ENCODE results near the gene ACSL5. TPM values are rescaled to one million over a fixed set of nuclear protein-coding genes. Genes with fewer than 3 reads are reported as not detected.

Gene ACSL5
- total and polyA plus RNA-seq, 2 of the 8 experiments (the other 6 are each of a cell fraction or from before 2014, with no cell fraction given): not detected

DNA sequence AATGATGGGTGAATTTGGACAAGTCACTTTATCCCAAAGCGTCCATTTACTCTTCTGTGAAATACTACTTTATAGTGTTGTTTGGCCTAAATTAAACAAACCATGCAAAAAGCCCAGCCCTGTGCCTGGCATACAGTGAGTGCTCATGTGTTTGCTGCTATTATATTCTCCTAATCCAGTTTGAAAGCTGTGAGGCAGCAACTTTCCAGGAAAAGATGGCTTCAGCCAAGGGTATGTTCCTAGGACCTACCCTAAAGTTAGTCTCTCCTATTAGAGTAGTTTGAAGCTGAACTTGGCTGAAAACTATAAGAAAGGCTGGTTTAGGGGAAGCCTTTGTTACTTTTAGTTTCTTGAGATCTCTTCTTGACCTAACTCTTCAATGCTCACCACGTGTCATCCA lies 19.9 kb downstream of the ACSL5 start:
- Histone ChIP-seq H3K79me2 (ENCODE audit: control insufficient read depth in 1 of 2, insufficient read depth in 2 of 2, low read length in 2 of 2) (no peaks in the 10 kb centered on the region), H3K14ac (ENCODE audit: insufficient read length) (no peak overlapping the region), H3K27ac (ENCODE audit: low read depth, low read length) (no peak overlapping the region), H3K9me3 (ENCODE audit: insufficient read depth in 2 of 2, low read depth in 1 of 2, low read length in 1 of 2) (no peaks in the 10 kb centered on the region), H3K4me2 (ENCODE audit: insufficient read depth in 1 of 2, low read depth in 2 of 2, low read length in 2 of 2) (no peak overlapping the region), H3K18ac (ENCODE audit: extremely low read depth, low read length) (no peak overlapping the region), H2BK15ac (ENCODE audit: low read length) (no peak overlapping the region), H2AK5ac (ENCODE audit: low read depth, low read length) (no peak overlapping the region), H4K91ac (replicated peaks; ENCODE audit: insufficient read length, low read length) (no peak overlapping the region), H3K79me1 (ENCODE audit: low read depth, low read length) (no peaks in the 10 kb centered on the region), H2BK12ac (ENCODE audit: low read depth, low read length) (no peak overlapping the region), H3K27me3 (replicated peaks in 1 of 4; ENCODE audit: control insufficient read depth in 3 of 4, extremely low read depth in 1 of 4, insufficient read depth in 3 of 4, low read length in 3 of 4) (peaks cover 0 to 2% (median 0%) of the 10 kb centered on the region in 4 experiments; a peak in 1 of 7 replicates), H2BK20ac (ENCODE audit: low read length) (no peak overlapping the region), H3K9ac (replicated peaks in 1 of 4; ENCODE audit: extremely low read depth in 1 of 4, low read depth in 3 of 4, low read length in 3 of 4) (no peak overlapping the region), H3K36me3 (ENCODE audit: control insufficient read depth in 2 of 4, insufficient read depth in 4 of 4, low read length in 3 of 4) (no peaks in the 10 kb centered on the region), H2AFZ (ENCODE audit: low read length) (no peak overlapping the region), H3K23me2 (ENCODE audit: low read depth, low read length) (no peaks in the 10 kb centered on the region; the same call in 1 of the 2 replicates), H3K23ac (ENCODE audit: insufficient read length) (no peak overlapping the region), H3K56ac (replicated peaks; ENCODE audit: insufficient read length, low read depth, low read length) (no peak overlapping the region), H4K5ac (ENCODE audit: insufficient read length, low read depth, low read length) (no peak overlapping the region), H4K20me1 (replicated peaks in 1 of 2; ENCODE audit: control insufficient read depth in 1 of 2, insufficient read depth in 2 of 2, low read length in 2 of 2) (no peaks in the 10 kb centered on the region), H3K4me1 (replicated peaks in 1 of 4; ENCODE audit: control insufficient read depth in 3 of 4, insufficient read depth in 4 of 4, low read length in 3 of 4) (no peaks in the 10 kb centered on the region), H3K4ac (replicated peaks; ENCODE audit: insufficient read length, low read depth, low read length) (no peak overlapping the region), H2BK120ac (replicated peaks; ENCODE audit: low read depth, low read length) (no peak overlapping the region), H2BK5ac (ENCODE audit: low read depth, low read length) (no peak overlapping the region), H4K8ac (ENCODE audit: extremely low read depth, insufficient read depth, low read length) (no peak overlapping the region), H3K4me3 (ENCODE audit: extremely low read depth in 1 of 4, insufficient read depth in 2 of 4, low read depth in 3 of 4, low read length in 4 of 4) (no peak overlapping the region)
- 85% methylated on average over 2 of the region's 2 CpGs; no CpG with 5 or more reads in 1 of the 2 experiments for WGBS, 2 experiments (ENCODE audit: extremely low coverage in 1 of 2, insufficient coverage in 1 of 2, insufficient read length in 1 of 2, insufficient replicate concordance in 2 of 2, low coverage in 1 of 2, low lambda C conversion rate in 2 of 2, missing lambda C conversion rate in 1 of 2)
- FAIRE-seq: no peak
- DNase-seq (ENCODE audit: low read depth in 1 of 2, low spot score in 2 of 2): no peak
- CTCF ChIA-PET (ENCODE audit: partially characterized antibody): interaction anchor here (1.0 kb wide), 1 partner anchor 10 kb away, joined by 3 read pairs; no protein-coding TSS in a partner anchor
- TF ChIP-seq SUZ12 (IDR thresholded peaks at IDR 0.05; ENCODE audit: low read length): no peak
- no peak for TF ChIP-seq POU5F1 (IDR thresholded peaks at IDR 0.05; ENCODE audit: low read depth, low read length)
- TF ChIP-seq CHD2 (IDR thresholded peaks at IDR 0.05; ENCODE audit: low read length): no peak
- TF ChIP-seq, protein P1, sequence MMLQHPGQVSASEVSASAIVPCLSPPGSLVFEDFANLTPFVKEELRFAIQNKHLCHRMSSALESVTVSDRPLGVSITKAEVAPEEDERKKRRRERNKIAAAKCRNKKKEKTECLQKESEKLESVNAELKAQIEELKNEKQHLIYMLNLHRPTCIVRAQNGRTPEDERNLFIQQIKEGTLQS (IDR thresholded peaks at IDR 0.05; ENCODE audit: insufficient read depth, low read depth, low read length): no peak
- no peak for TF ChIP-seq PHF8 (conservative IDR thresholded peaks at IDR 0.05; ENCODE audit: low read depth, low read length)
- TF ChIP-seq CREB1 (IDR thresholded peaks at IDR 0.05): no peak
- TF ChIP-seq SRF (IDR thresholded peaks at IDR 0.05; ENCODE audit: low read depth, low read length): no peak
- TF ChIP-seq, protein P2, sequence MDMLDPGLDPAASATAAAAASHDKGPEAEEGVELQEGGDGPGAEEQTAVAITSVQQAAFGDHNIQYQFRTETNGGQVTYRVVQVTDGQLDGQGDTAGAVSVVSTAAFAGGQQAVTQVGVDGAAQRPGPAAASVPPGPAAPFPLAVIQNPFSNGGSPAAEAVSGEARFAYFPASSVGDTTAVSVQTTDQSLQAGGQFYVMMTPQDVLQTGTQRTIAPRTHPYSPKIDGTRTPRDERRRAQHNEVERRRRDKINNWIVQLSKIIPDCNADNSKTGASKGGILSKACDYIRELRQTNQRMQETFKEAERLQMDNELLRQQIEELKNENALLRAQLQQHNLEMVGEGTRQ (IDR thresholded peaks at IDR 0.05; ENCODE audit: low read length): no peak
- POLR2A ChIA-PET (ENCODE audit: partially characterized antibody): no interaction called here
